HepG2 (cell line): ENCODE data around the gene RPE65. TPM values are rescaled to one million over a fixed set of nuclear protein-coding genes. Genes with fewer than 3 reads are reported as not detected.

Source experiments
- ATAC-seq: fragments of 200-7000 bp; cut with Tn5 transposase; 3 replicates; pipeline ENCODE4 v1.9.1; 2020; ENCODE audit warnings: mild to moderate bottlenecking, moderate library complexity
- BruUV-seq: library from RNA; stranded (reverse); fragments of 400-500 nt; replicated peaks from 2 replicates; lab custom pipeline; 2021; lab: Mats Ljungman, UMichigan
- CTCF ChIA-PET: fragments of 300-600 bp; formaldehyde crosslinking; extraction: SDS; loops from one replicate; lab custom pipeline; 2021; ENCODE audit warnings: low total read pairs, inconsistent platforms, low intra/inter-chr PET ratio; lab: Yijun Ruan, JAX
- POLR2A ChIA-PET: fragments of 350-600 bp; sonication (Branson Sonifier 250); formaldehyde crosslinking; loops from one replicate; lab custom pipeline; 2020; ENCODE audit warnings: antibody characterized with exemption, inconsistent platforms; lab: Yijun Ruan, JAX
- DNase-seq: peaks from one replicate; pipeline ENCODE4 v3.0.0-alpha.2; 2015; ENCODE audit warnings: low spot score
- FAIRE-seq: peaks from 3 replicates; lab custom pipeline; 2011; peaks lifted over from hg19 to GRCh38; lab: Jason Lieb, UNC
- H2AFZ ChIP-seq: one replicate; pipeline ENCODE4 v1.6.1; 2011; ENCODE audit warnings: low read length, inconsistent platforms
- H3K27ac ChIP-seq: fragments of 300-600 bp; 3 replicates; pipeline ENCODE4 v1.8.0; 2011; ENCODE audit warnings: mixed run types, mild to moderate bottlenecking, mixed read lengths, low read length, inconsistent platforms; ENCODE audit not compliant: insufficient read depth; ENCODE audit errors: extremely low read length
- H3K27me3 ChIP-seq, 2 experiments: fragments of 200-600 bp in 1 of 2; 2 replicates in 1 of 2; 3 replicates in 1 of 2; pipeline versions ENCODE4 v1.6.0 to v1.8.0; 2011; ENCODE audit warnings: low read length in 2 of 2, mild to moderate bottlenecking in 2 of 2, moderate library complexity in 2 of 2, inconsistent platforms in 1 of 2; ENCODE audit not compliant: insufficient read depth in 2 of 2, control insufficient read depth in 1 of 2
- H3K36me3 ChIP-seq, 2 experiments: fragments of 200-600 bp in 1 of 2; replicated peaks in 1 of 2; 2 replicates in 1 of 2; 3 replicates in 1 of 2; pipeline versions ENCODE4 v1.5.1 to v1.8.0; 2011; ENCODE audit warnings: low read length in 2 of 2, inconsistent platforms in 1 of 2; ENCODE audit not compliant: insufficient read depth in 2 of 2, control insufficient read depth in 1 of 2
- H3K4me1 ChIP-seq: 2 replicates; pipeline ENCODE4 v1.5.1; 2012; ENCODE audit warnings: low read length, inconsistent platforms; ENCODE audit not compliant: insufficient read depth
- H3K4me2 ChIP-seq: 2 replicates; pipeline ENCODE4 v1.6.0; 2011; ENCODE audit warnings: low read depth, low read length, inconsistent platforms
- H3K4me3 ChIP-seq, 3 experiments: fragments of 200-600 bp in 1 of 3; sonication (generic), shearing (Covaris generic) in 1 of 3; replicated peaks in 1 of 3; 2 replicates each; pipeline ENCODE4 v1.5.1; 2011 to 2016; ENCODE audit warnings: low read length in 3 of 3, inconsistent platforms in 2 of 3, low read depth in 2 of 3, mild to moderate bottlenecking in 2 of 3, control low read depth in 1 of 3, mixed read lengths in 1 of 3; ENCODE audit not compliant: insufficient read depth in 1 of 3
- H3K79me2 ChIP-seq: one replicate; pipeline ENCODE4 v1.6.1; 2011; ENCODE audit warnings: low read length, inconsistent platforms; ENCODE audit not compliant: insufficient read depth
- H3K9ac ChIP-seq: 2 replicates; pipeline ENCODE4 v1.6.0; 2011; ENCODE audit warnings: mild to moderate bottlenecking, low read depth, low read length, inconsistent platforms; ENCODE audit not compliant: insufficient read depth
- H3K9me3 ChIP-seq: 2 replicates; pipeline ENCODE4 v1.5.1; 2012; ENCODE audit warnings: mild to moderate bottlenecking, low read length
- H4K20me1 ChIP-seq: 2 replicates; pipeline ENCODE4 v1.6.0; 2011; ENCODE audit warnings: inconsistent platforms, mild to moderate bottlenecking, low read length, moderate library complexity; ENCODE audit not compliant: insufficient read depth
- FOXO1 ChIP-seq: sonication (generic); formaldehyde crosslinking; IDR thresholded peaks from 2 replicates; pipeline ENCODE4 v1.4.0; 2020; ENCODE audit warnings: missing genetic modification reagents
- REPIN1 ChIP-seq: sonication (generic); formaldehyde crosslinking; IDR thresholded peaks from 2 replicates; pipeline ENCODE4 v1.8.0; 2022; ENCODE audit warnings: missing genetic modification reagents, low read depth, mild to moderate bottlenecking, borderline replicate concordance
- SMARCE1 ChIP-seq: fragments of 450-650 bp; IDR thresholded peaks from 2 replicates; pipeline ENCODE4 v1.6.1; 2017; ENCODE audit warnings: borderline replicate concordance
- SP2 ChIP-seq: sonication (generic); formaldehyde crosslinking; IDR thresholded peaks from 2 replicates; pipeline ENCODE4 v1.5.1; 2020; ENCODE audit warnings: mild to moderate bottlenecking, missing genetic modification reagents
- ZNF850 ChIP-seq: sonication (generic); formaldehyde crosslinking; conservative IDR thresholded peaks from 2 replicates; pipeline ENCODE4 v1.9.0; 2021; ENCODE audit warnings: mild to moderate bottlenecking, missing genetic modification reagents
- in situ Hi-C: cut with HindIII; loops from 2 replicates; pipeline ENCODE4 v1.10.0; 2017; ENCODE audit warnings: low pct_unique_long_range_greater_than_20kb; ENCODE audit not compliant: extremely low pct_ligation_motif_present
- intact Hi-C: fragments of 100-400 bp; cut with micrococcal nuclease; formaldehyde crosslinking; loops from one replicate; pipeline ENCODE4 v1.10.0; 2022; ENCODE audit not compliant: unreplicated experiment
- polyA plus RNA-seq, 8 experiments: library from polyadenylated mRNA; depleted of rRNA in 3 of 8; stranded (reverse) in 7 of 8; unstranded in 1 of 8; fragments of >200 nt; fragmentation: Illumina TruSeq in 4 of 8; extraction: Trizol in 4 of 8; gene quantifications; 2 replicates each; pipeline versions ENCODE4 v1.2.1 to v1.2.3, GENCODE V29; 2011 to 2016; ENCODE audit warnings: low read depth in 4 of 8, missing spikeins in 1 of 8, mixed read lengths in 1 of 8; ENCODE audit not compliant: insufficient read depth in 1 of 8
- total RNA-seq, 5 experiments: library from RNA; depleted of rRNA; stranded (reverse); fragments of >200 nt; fragmentation: Illumina TruSeq; extraction: Trizol; gene quantifications; 2 replicates each; pipeline ENCODE4 v1.2.3, GENCODE V29; 2016; ENCODE audit warnings: low read depth in 1 of 5
- TF ChIP-seq, protein P1 (sequence below): sonication (generic); formaldehyde crosslinking; IDR thresholded peaks from 2 replicates; pipeline ENCODE4 v1.8.0; 2023; ENCODE audit warnings: mild to moderate bottlenecking, missing genetic modification reagents
- TF ChIP-seq, protein P2 (sequence below): sonication (generic); formaldehyde crosslinking; IDR thresholded peaks from 2 replicates; pipeline ENCODE4 v1.5.0; 2020; ENCODE audit warnings: mild to moderate bottlenecking, missing genetic modification reagents

RPE65 gene
- total and polyA plus RNA-seq, 2 of the 13 experiments (the other 11 are each of a cell fraction or from before 2014, with no cell fraction given), result not detected

DNA sequence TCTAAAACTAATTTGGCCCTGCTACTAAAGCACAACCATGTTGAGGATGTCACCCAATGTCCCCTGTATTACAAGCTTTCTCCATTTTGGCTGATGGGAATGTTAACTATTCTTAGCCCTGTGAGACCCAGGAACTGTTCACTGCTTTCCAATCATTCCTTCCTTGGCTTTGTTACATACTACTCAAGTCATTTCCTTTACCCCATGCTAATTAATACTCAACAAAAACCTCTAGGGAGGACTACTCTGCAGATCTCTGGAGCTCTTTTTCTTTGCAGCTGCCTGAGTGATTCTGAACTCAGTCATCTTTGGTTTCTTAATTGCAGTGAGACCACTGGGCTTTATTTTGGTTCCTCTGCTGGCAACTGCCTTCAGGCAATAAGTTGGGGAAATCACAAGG lies 23.3 kb upstream of the RPE65 start:
- Histone ChIP-seq H3K27me3 (no peaks in the 10 kb centered on the region), H3K4me2 (no peak overlapping the region), H2AFZ (no peak overlapping the region), H3K9ac (no peak overlapping the region), H3K4me1 (no peaks in the 10 kb centered on the region), H4K20me1 (no peaks in the 10 kb centered on the region), H3K79me2 (no peaks in the 10 kb centered on the region), H3K36me3 (no peaks in the 10 kb centered on the region; a peak in 1 of 5 replicates), H3K4me3 (no peak overlapping the region), H3K9me3 (no peaks in the 10 kb centered on the region), H3K27ac (no peak overlapping the region)
- POLR2A ChIA-PET, result no interaction called here
- intact Hi-C loops, result no loop called here
- no TSS peak for BruUV-seq
- TF ChIP-seq ZNF850 (CRISPR knock-in tag) (no peak), SMARCE1 (no peak), REPIN1 (no peak), FOXO1 (CRISPR knock-in tag) (no peak), SP2 (CRISPR knock-in tag) (no peak)
- TF ChIP-seq, protein P1, sequence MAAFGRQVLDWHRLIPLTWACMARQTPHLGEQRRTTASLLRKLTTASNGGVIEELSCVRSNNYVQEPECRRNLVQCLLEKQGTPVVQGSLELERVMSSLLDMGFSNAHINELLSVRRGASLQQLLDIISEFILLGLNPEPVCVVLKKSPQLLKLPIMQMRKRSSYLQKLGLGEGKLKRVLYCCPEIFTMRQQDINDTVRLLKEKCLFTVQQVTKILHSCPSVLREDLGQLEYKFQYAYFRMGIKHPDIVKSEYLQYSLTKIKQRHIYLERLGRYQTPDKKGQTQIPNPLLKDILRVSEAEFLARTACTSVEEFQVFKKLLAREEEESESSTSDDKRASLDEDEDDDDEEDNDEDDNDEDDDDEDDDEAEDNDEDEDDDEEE (CRISPR knock-in tag), result no peak
- TF ChIP-seq, protein P2, sequence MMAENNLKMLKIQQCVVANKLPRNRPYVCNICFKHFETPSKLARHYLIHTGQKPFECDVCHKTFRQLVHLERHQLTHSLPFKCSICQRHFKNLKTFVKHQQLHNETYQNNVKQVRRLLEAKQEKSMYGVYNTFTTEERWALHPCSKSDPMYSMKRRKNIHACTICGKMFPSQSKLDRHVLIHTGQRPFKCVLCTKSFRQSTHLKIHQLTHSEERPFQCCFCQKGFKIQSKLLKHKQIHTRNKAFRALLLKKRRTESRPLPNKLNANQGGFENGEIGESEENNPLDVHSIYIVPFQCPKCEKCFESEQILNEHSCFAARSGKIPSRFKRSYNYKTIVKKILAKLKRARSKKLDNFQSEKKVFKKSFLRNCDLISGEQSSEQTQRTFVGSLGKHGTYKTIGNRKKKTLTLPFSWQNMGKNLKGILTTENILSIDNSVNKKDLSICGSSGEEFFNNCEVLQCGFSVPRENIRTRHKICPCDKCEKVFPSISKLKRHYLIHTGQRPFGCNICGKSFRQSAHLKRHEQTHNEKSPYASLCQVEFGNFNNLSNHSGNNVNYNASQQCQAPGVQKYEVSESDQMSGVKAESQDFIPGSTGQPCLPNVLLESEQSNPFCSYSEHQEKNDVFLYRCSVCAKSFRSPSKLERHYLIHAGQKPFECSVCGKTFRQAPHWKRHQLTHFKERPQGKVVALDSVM (CRISPR knock-in tag), result no peak
- DNase-seq, result no peak
- CTCF ChIA-PET, result no interaction called here
- no peak for ATAC-seq
- no peak for FAIRE-seq
- in situ Hi-C loops, result loop anchor here (5.0 kb wide), 1 partner anchor 1264 kb away; no protein-coding TSS in a partner anchor
